GM08714 (cell line): ENCODE results near the gene HYCC2.
"Not testable (repeated sequence)": the region's sequence is repeated elsewhere in the genome, so short reads cannot be mapped to it uniquely, and the experiment has no call there.

Source experiments
- H3K4me3 ChIP-seq: fragments of 200-500 bp; sonication (Bioruptor generic); 2 replicates; pipeline ENCODE4 v1.5.1; 2014; ENCODE audit warnings: mild to moderate bottlenecking, low read length, inconsistent platforms
- ZNF274 ChIP-seq: IDR thresholded peaks from 2 replicates; pipeline ENCODE4 v1.6.1; 2012; ENCODE audit warnings: mild to moderate bottlenecking, low read depth, low read length

The HYCC2 gene

GRCh38 chr2:201040867-201041628, 30.4 kb downstream of the HYCC2 start:
- no peak for TF ChIP-seq ZNF274
- H3K4me3 ChIP-seq: no peak overlapping the region

- TF ChIP-seq ZNF274: no peak
- no peak overlapping the region for H3K4me3 ChIP-seq
These were observed 32.6 kb downstream of the HYCC2 start for GRCh38 chr2:201038855-201039254.

GRCh38 chr2:201038361-201038760, 33.1 kb downstream of the HYCC2 start:
- not testable (repeated sequence) for H3K4me3 ChIP-seq

- H3K4me3 ChIP-seq: not testable (repeated sequence)
These were observed 37.1 kb downstream of the HYCC2 start for GRCh38 chr2:201034355-201034754.

- TF ChIP-seq ZNF274: no peak
- H3K4me3 ChIP-seq: no peak overlapping the region
These were observed 47.0 kb downstream of the HYCC2 start for GRCh38 chr2:201024518-201024917.

- TF ChIP-seq ZNF274: no peak
- no peak overlapping the region for H3K4me3 ChIP-seq
These were observed 49.6 kb downstream of the HYCC2 start for GRCh38 chr2:201021914-201022313.
